Neural crest cell (in vitro differentiated cells): ENCODE measurements around the gene ATXN2L. TPM values are rescaled to one million over a fixed set of nuclear protein-coding genes. Genes with fewer than 3 reads are reported as not detected.
A peak's percentile ranks its signal among the peaks of the same experiment; 100 is the strongest.
"Not testable (repeated sequence)": the region's sequence is repeated elsewhere in the genome, so short reads cannot be mapped to it uniquely, and the experiment has no call there.

Experiments
- DNase-seq: peaks from one replicate; pipeline ENCODE4 v3.0.0; 2021; ENCODE audit warnings: low read depth, mixed read lengths, low spot score
- H3K27ac Mint-ChIP-seq: one replicate; pipeline ENCODE4 v1.8.0; 2021; ENCODE audit warnings: mild to moderate bottlenecking, mixed read lengths; ENCODE audit not compliant: unreplicated experiment
- H3K27me3 Mint-ChIP-seq: 2 replicates; pipeline ENCODE4 v1.8.0; 2021; ENCODE audit warnings: low read depth, mild to moderate bottlenecking, mixed read lengths
- H3K36me3 Mint-ChIP-seq: 2 replicates; pipeline ENCODE4 v1.8.0; 2021; ENCODE audit warnings: low read depth, mild to moderate bottlenecking, mixed read lengths
- H3K4me1 Mint-ChIP-seq: 2 replicates; pipeline ENCODE4 v1.8.0; 2021; ENCODE audit warnings: mixed read lengths
- H3K4me3 Mint-ChIP-seq: one replicate; pipeline ENCODE4 v1.8.0; 2021; ENCODE audit warnings: mild to moderate bottlenecking, mixed read lengths
- H3K9me3 Mint-ChIP-seq: 2 replicates; pipeline ENCODE4 v1.8.0; 2021; ENCODE audit warnings: mixed read lengths
- CTCF ChIP-seq: fragments of 200-600 bp; sonication (generic); conservative IDR thresholded peaks from 2 replicates; pipeline ENCODE4 v1.5.0; 2021; ENCODE audit warnings: antibody characterized with exemption, mild to moderate bottlenecking
- long read RNA-seq: library from polyadenylated mRNA; unstranded; transcript quantifications from one replicate; pipeline ENCODE4 v2.0.0, GENCODE V29; 2020
- total RNA-seq: library from RNA; stranded (reverse); gene quantifications from 2 replicates; pipeline ENCODE4 v1.2.1, GENCODE V29; 2021

The ATXN2L gene
- total RNA-seq = 272 and 276 TPM in 2 replicates
- long read RNA-seq, partial matches to known transcripts = 2 of 2 reads
- long read RNA-seq, other reads (novel, unspliced or antisense) = 0 of 2 reads

- Mint-ChIP-seq H3K4me1 (peaks cover 39% of the 10 kb centered on the region), H3K9me3 (no peaks in the 10 kb centered on the region)
- peak; percentile 14 for TF ChIP-seq CTCF
These were observed at the start of gene ATXN2L for GRCh38 chr16:28822520-28823290. ATXN2L (plus strand) TSS chr16:28822999; CDS start chr16:28823260, 261 bp downstream.

GRCh38 chr16:28781697-28782096 is 41.1 kb upstream of the ATXN2L start:
- H3K27me3 Mint-ChIP-seq, H3K9me3 Mint-ChIP-seq, H3K36me3 Mint-ChIP-seq, DNase-seq, H3K27ac Mint-ChIP-seq, H3K4me3 Mint-ChIP-seq, H3K4me1 Mint-ChIP-seq: not testable (repeated sequence)

More at GRCh38 chr16:28822520-28823290, at the start of gene ATXN2L:
- peak; percentile 87 for DNase-seq
- Mint-ChIP-seq H3K27me3 (no peaks in the 10 kb centered on the region), H3K36me3 (peaks cover 15% of the 10 kb centered on the region), H3K4me3 (peak within 1 kb of the TSS; percentile 100), H3K27ac (peak within 1 kb of the TSS; percentile 79)

GRCh38 chr16:28782357-28782756 is 40.4 kb upstream of the ATXN2L start:
- not testable (repeated sequence) for H3K4me3 Mint-ChIP-seq, H3K36me3 Mint-ChIP-seq, H3K9me3 Mint-ChIP-seq, H3K4me1 Mint-ChIP-seq, H3K27me3 Mint-ChIP-seq, DNase-seq, H3K27ac Mint-ChIP-seq

GRCh38 chr16:28802235-28803019 is 20.4 kb upstream of the ATXN2L start:
- not testable (repeated sequence) for H3K4me3 Mint-ChIP-seq

GRCh38 chr16:28807445-28808120 is 15.2 kb upstream of the ATXN2L start:
- H3K9me3 Mint-ChIP-seq, H3K4me3 Mint-ChIP-seq, H3K27me3 Mint-ChIP-seq, H3K36me3 Mint-ChIP-seq, H3K27ac Mint-ChIP-seq, DNase-seq, H3K4me1 Mint-ChIP-seq: not testable (repeated sequence)

More at GRCh38 chr16:28802235-28803019, 20.4 kb upstream of the ATXN2L start:
- DNase-seq = peak; percentile 53
- H3K27ac Mint-ChIP-seq, H3K9me3 Mint-ChIP-seq, H3K36me3 Mint-ChIP-seq, H3K27me3 Mint-ChIP-seq, H3K4me1 Mint-ChIP-seq: not testable (repeated sequence)
- TF ChIP-seq CTCF = peak; percentile 58

- DNase-seq = no peak
- no peaks in the 10 kb centered on the region for H3K36me3 Mint-ChIP-seq
- no peak overlapping the region for H3K27ac Mint-ChIP-seq
- H3K4me3 Mint-ChIP-seq = peak overlapping the region; percentile 58
- no peaks in the 10 kb centered on the region for H3K9me3 Mint-ChIP-seq
- peaks cover 25% of the 10 kb centered on the region for H3K4me1 Mint-ChIP-seq
- no peak for TF ChIP-seq CTCF
- no peaks in the 10 kb centered on the region for H3K27me3 Mint-ChIP-seq
These were observed 2.8 kb upstream of the ATXN2L start for GRCh38 chr16:28820016-28820415.

- not testable (repeated sequence) for H3K36me3 Mint-ChIP-seq, DNase-seq, H3K27me3 Mint-ChIP-seq, H3K9me3 Mint-ChIP-seq
- H3K4me1 Mint-ChIP-seq = peaks cover 31% of the 10 kb centered on the region
- H3K27ac Mint-ChIP-seq = peak overlapping the region; percentile 39
- H3K4me3 Mint-ChIP-seq = peak overlapping the region; percentile 73
These were observed 2.3 kb upstream of the ATXN2L start for GRCh38 chr16:28820546-28820945.
